Activated naive CD4-positive, alpha-beta T cell treated with anti-CD3 and anti-CD28 coated beads, Interleukin-2, amount 10 ng/mL, durations not matched to agents 5 hours and 36 hours (primary cell): ENCODE data around the gene ZNF749. TPM values are rescaled to one million over a fixed set of nuclear protein-coding genes. Genes with fewer than 3 reads are reported as not detected.

Experiments
- total RNA-seq, 2 experiments: library from RNA; stranded (reverse); gene quantifications; one replicate each; pipeline ENCODE4 v1.2.3, GENCODE V29; 2021

The ZNF749 gene
- 10 to 100 TPM; 14.1 to 14.7 TPM for total RNA-seq

GRCh38 chr19:57435062-57435978, at the start of gene ZNF749:
Gene ZNF749, plus strand, starts transcription at chr19:57435325. Its CDS starts 254 bp downstream, at chr19:57435579.

GRCh38 chr19:57389730-57390598, 45.2 kb upstream of the ZNF749 start, which contains the start of gene ZNF548:
Gene ZNF548, plus strand, starts transcription at chr19:57389854. Its CDS starts 246 bp downstream, at chr19:57390100.

GRCh38 chr19:57410877-57411671, 24.1 kb upstream of the ZNF749 start, which contains the start of gene ZNF17:
Gene ZNF17, plus strand, starts transcription at chr19:57411161. Its CDS starts 2,455 bp downstream, at chr19:57413616.

GRCh38 chr19:57477191-57478008, 42.3 kb downstream of the ZNF749 start, which contains the start of gene ZNF772:
Gene ZNF772, minus strand, starts transcription at chr19:57477566. Its CDS starts 257 bp downstream, at chr19:57477309.

GRCh38 chr19:57487477-57488298, 52.6 kb downstream of the ZNF749 start, which contains the start of gene ZNF419:
Gene ZNF419, plus strand, starts transcription at chr19:57487750. Its CDS starts 201 bp downstream, at chr19:57487951.

Other genes starting within 250 kb of the ZNF749 start
- gene ZNF264, start 243.8 kb upstream of the ZNF749 start, total RNA-seq: 10 to 100 TPM; 41.3 to 41.9 TPM
- gene AURKC, start 204.3 kb upstream of the ZNF749 start, total RNA-seq: under 1 TPM; 0.41 to 0.83 TPM
- 10 to 100 TPM; 10.4 to 11.7 TPM for gene ZNF805, start 194.7 kb upstream of the ZNF749 start, total RNA-seq
- gene ZNF460, start 154.8 kb upstream of the ZNF749 start, total RNA-seq: 10 to 100 TPM; 39.4 to 45.1 TPM
- gene ZNF543, start 114.9 kb upstream of the ZNF749 start, total RNA-seq: 1 to 10 TPM; 7.7 to 7.8 TPM
- 1 to 10 TPM; 8.7 to 9.3 TPM for gene ZNF304, start 84.1 kb upstream of the ZNF749 start, total RNA-seq
- gene TRAPPC2B, start 71.8 kb upstream of the ZNF749 start, total RNA-seq: 10 to 100 TPM in 1 of 2 experiments, 1 to 10 TPM in 1; 9.5 to 10.7 TPM
- gene ZNF547, start 71.8 kb upstream of the ZNF749 start, total RNA-seq: 1 to 10 TPM; 3.8 to 3.9 TPM
- gene ZNF548, start 45.5 kb upstream of the ZNF749 start, total RNA-seq: 10 to 100 TPM; 40.7 to 42.4 TPM
- gene ZNF17, start 24.2 kb upstream of the ZNF749 start, total RNA-seq: 10 to 100 TPM; 13.0 to 14.3 TPM
- under 1 TPM; 0.18 to 0.29 TPM for gene VN1R1, start 21.8 kb downstream of the ZNF749 start, total RNA-seq
- gene ZNF772, start 42.2 kb downstream of the ZNF749 start, total RNA-seq: 10 to 100 TPM; 10.9 to 11.4 TPM
- 10 to 100 TPM; 10.8 to 12.6 TPM for gene ZNF419, start 52.4 kb downstream of the ZNF749 start, total RNA-seq
- 10 to 100 TPM; 11.1 to 11.6 TPM for gene ZNF773, start 64.6 kb downstream of the ZNF749 start, total RNA-seq
- gene ZNF549, start 92.0 kb downstream of the ZNF749 start, total RNA-seq: 1 to 10 TPM; 9.5 to 9.8 TPM
- 10 to 100 TPM; 15.8 TPM for gene ZNF550, start 124.5 kb downstream of the ZNF749 start, total RNA-seq
- gene ZNF416, start 143.6 kb downstream of the ZNF749 start, total RNA-seq: 1 to 10 TPM; 7.4 to 8.5 TPM
- gene ZIK1, start 148.8 kb downstream of the ZNF749 start, total RNA-seq: 1 to 10 TPM; 8.0 to 9.4 TPM
- gene ZNF530, start 164.6 kb downstream of the ZNF749 start, total RNA-seq: 1 to 10 TPM; 7.6 to 8.2 TPM
- 10 to 100 TPM; 19.8 to 20.5 TPM for gene ZNF134, start 178.9 kb downstream of the ZNF749 start, total RNA-seq
- gene ZNF211, start 197.8 kb downstream of the ZNF749 start, total RNA-seq: 10 to 100 TPM; 18.3 to 21.1 TPM
- gene ZSCAN4, start 233.6 kb downstream of the ZNF749 start, total RNA-seq: not detected
- 10 to 100 TPM; 16.1 to 16.8 TPM for gene ZNF551, start 246.7 kb downstream of the ZNF749 start, total RNA-seq